HepG2 (cell line): ENCODE measurements around the gene ADAT3. TPM values are rescaled to one million over a fixed set of nuclear protein-coding genes. Genes with fewer than 3 reads are reported as not detected.

Experiments used
- KDM2A ChIP-seq: sonication (generic); formaldehyde crosslinking; IDR thresholded peaks from 2 replicates; pipeline ENCODE4 v1.4.0; 2020; ENCODE audit warnings: low read depth, missing genetic modification reagents, borderline replicate concordance
- KLF9 ChIP-seq: IDR thresholded peaks from 2 replicates; pipeline ENCODE4 v1.6.1; 2016; ENCODE audit warnings: low read depth
- MXI1 ChIP-seq: IDR thresholded peaks from 3 replicates; pipeline ENCODE4 v1.6.1; 2012; ENCODE audit warnings: low read depth, low read length, inconsistent platforms, borderline replicate concordance
- RBFOX2 ChIP-seq: fragments of 200-400 bp; formaldehyde crosslinking; IDR thresholded peaks from 2 replicates; pipeline ENCODE4 v1.6.1; 2017; ENCODE audit warnings: low read depth, mild to moderate bottlenecking, low read length
- SMC3 ChIP-seq: IDR thresholded peaks from 2 replicates; pipeline ENCODE4 v1.6.1; 2011; ENCODE audit warnings: low read length, improper control_type of control experiment
- ZBTB7A ChIP-seq: sonication (generic); formaldehyde crosslinking; IDR thresholded peaks from 2 replicates; pipeline ENCODE4 v1.8.0; 2022; ENCODE audit warnings: mild to moderate bottlenecking, missing genetic modification reagents
- ZNF207 ChIP-seq: fragments of 450-650 bp; IDR thresholded peaks from 2 replicates; pipeline ENCODE4 v1.6.1; 2016; ENCODE audit warnings: antibody characterized with exemption, borderline replicate concordance
- ZNF33B ChIP-seq: sonication (generic); formaldehyde crosslinking; IDR thresholded peaks from 2 replicates; pipeline ENCODE4 v1.5.1; 2020; ENCODE audit warnings: mild to moderate bottlenecking, missing genetic modification reagents
- ZNF746 ChIP-seq: sonication (generic); formaldehyde crosslinking; IDR thresholded peaks from 2 replicates; pipeline ENCODE4 v1.8.0; 2022; ENCODE audit warnings: mild to moderate bottlenecking, missing genetic modification reagents
- polyA plus RNA-seq, 8 experiments: library from polyadenylated mRNA; depleted of rRNA in 3 of 8; stranded (reverse) in 7 of 8; unstranded in 1 of 8; fragments of >200 nt; fragmentation: Illumina TruSeq in 4 of 8; extraction: Trizol in 4 of 8; gene quantifications; 2 replicates each; pipeline versions ENCODE4 v1.2.1 to v1.2.3, GENCODE V29; 2011 to 2016; ENCODE audit warnings: low read depth in 4 of 8, missing spikeins in 1 of 8, mixed read lengths in 1 of 8; ENCODE audit not compliant: insufficient read depth in 1 of 8
- total RNA-seq, 5 experiments: library from RNA; depleted of rRNA; stranded (reverse); fragments of >200 nt; fragmentation: Illumina TruSeq; extraction: Trizol; gene quantifications; 2 replicates each; pipeline ENCODE4 v1.2.3, GENCODE V29; 2016; ENCODE audit warnings: low read depth in 1 of 5
- TF ChIP-seq, protein P1 (sequence below): sonication (generic); formaldehyde crosslinking; IDR thresholded peaks from 2 replicates; pipeline ENCODE4 v1.4.0; 2020; ENCODE audit warnings: mild to moderate bottlenecking, missing genetic modification reagents, borderline replicate concordance
- TF ChIP-seq, protein P2 (sequence below): IDR thresholded peaks from 2 replicates; pipeline ENCODE4 v1.6.1; 2016
- TF ChIP-seq, protein P3 (sequence below): sonication (generic); formaldehyde crosslinking; IDR thresholded peaks from 2 replicates; pipeline ENCODE4 v1.4.0; 2020; ENCODE audit warnings: missing genetic modification reagents
- TF ChIP-seq, protein P4 (sequence below): sonication (generic); formaldehyde crosslinking; IDR thresholded peaks from 2 replicates; pipeline ENCODE4 v1.4.0; 2020; ENCODE audit warnings: mild to moderate bottlenecking, low read depth, missing genetic modification reagents
- TF ChIP-seq, protein P5 (sequence below), 2 experiments: sonication (generic) in 1 of 2; formaldehyde crosslinking in 1 of 2; IDR thresholded peaks; 2 replicates each; pipeline versions ENCODE4 v1.6.1 to v1.9.0; 2014 to 2022; ENCODE audit warnings: antibody characterized with exemption in 1 of 2, borderline replicate concordance in 1 of 2, inconsistent platforms in 1 of 2, low read depth in 1 of 2, missing genetic modification reagents in 1 of 2

The ADAT3 gene
- total and polyA plus RNA-seq, 2 of the 13 experiments (the other 11 are each of a cell fraction or from before 2014, with no cell fraction given) = 0.95 to 3.5 TPM

DNA sequence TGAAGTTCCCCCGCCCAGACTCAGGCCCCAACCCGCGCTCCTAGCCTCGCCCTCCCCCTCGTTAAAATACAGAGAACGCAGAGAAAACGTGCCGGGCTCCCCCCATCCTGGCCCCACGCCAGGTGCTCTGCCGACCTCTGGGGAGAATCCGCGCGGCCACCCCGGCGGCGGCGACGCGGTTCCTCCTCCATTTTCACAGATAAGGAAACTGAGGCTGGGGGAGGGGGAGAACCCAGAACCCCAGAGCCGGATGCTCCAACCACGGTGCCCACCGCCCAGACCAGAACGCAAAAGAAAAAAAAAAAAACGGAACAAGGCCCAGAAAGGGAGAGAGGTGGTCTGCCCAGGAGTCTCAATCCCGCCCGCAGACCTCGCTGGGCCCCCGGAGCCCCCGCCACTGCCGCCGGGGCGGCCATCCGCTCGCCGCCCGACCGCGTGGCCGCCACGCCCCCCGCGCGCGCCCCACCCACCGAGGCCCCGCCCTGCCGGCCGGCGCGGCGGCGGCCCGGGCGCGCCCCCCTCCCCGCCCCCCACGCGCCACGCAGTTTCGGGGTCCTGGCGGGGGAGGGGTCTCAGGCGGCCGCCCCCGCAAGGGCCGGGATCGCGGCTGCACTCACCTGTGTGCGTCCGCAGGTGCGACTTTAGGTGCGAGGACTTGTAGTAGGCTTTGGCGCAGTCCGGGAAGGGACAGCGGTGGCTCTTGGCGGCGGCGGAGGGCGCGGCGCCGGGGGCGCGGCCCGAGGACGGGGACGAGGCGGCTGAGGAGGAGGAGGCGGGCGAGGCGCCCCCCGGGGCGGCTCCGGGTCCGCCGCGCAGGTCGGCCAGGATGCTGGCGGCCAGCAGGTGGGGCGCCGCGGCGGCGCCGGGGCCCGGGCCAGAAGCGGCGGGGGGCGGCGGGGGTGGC is 42.5 kb upstream of the ADAT3 start (continued):
- TF ChIP-seq, protein P1, sequence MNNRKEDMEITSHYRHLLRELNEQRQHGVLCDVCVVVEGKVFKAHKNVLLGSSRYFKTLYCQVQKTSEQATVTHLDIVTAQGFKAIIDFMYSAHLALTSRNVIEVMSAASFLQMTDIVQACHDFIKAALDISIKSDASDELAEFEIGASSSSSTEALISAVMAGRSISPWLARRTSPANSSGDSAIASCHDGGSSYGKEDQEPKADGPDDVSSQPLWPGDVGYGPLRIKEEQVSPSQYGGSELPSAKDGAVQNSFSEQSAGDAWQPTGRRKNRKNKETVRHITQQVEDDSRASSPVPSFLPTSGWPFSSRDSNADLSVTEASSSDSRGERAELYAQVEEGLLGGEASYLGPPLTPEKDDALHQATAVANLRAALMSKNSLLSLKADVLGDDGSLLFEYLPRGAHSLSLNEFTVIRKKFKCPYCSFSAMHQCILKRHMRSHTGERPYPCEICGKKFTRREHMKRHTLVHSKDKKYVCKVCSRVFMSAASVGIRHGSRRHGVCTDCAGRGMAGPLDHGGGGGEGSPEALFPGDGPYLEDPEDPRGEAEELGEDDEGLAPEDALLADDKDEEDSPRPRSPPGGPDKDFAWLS (CRISPR knock-in tag) = no peak
- TF ChIP-seq, protein P2, sequence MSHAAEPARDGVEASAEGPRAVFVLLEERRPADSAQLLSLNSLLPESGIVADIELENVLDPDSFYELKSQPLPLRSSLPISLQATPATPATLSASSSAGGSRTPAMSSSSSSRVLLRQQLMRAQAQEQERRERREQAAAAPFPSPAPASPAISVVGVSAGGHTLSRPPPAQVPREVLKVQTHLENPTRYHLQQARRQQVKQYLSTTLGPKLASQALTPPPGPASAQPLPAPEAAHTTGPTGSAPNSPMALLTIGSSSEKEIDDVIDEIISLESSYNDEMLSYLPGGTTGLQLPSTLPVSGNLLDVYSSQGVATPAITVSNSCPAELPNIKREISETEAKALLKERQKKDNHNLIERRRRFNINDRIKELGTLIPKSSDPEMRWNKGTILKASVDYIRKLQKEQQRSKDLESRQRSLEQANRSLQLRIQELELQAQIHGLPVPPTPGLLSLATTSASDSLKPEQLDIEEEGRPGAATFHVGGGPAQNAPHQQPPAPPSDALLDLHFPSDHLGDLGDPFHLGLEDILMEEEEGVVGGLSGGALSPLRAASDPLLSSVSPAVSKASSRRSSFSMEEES (CRISPR knock-in tag) = no peak
- TF ChIP-seq MXI1 (peak; percentile 80; the same call in 2 of the 3 replicates), SMC3 (no peak), ZNF207 (no peak), KDM2A (CRISPR knock-in tag) (0 out of 2 replicates have a peak, but pooled peaks have one; percentile 1), KLF9 (CRISPR knock-in tag) (0 out of 2 replicates have a peak, but pooled peaks have one; percentile 35), ZBTB7A (no peak), ZNF746 (CRISPR knock-in tag) (0 out of 2 replicates have a peak, but pooled peaks have one; percentile 12), RBFOX2 (peak; percentile 66), ZNF33B (no peak)
- TF ChIP-seq, protein P3, sequence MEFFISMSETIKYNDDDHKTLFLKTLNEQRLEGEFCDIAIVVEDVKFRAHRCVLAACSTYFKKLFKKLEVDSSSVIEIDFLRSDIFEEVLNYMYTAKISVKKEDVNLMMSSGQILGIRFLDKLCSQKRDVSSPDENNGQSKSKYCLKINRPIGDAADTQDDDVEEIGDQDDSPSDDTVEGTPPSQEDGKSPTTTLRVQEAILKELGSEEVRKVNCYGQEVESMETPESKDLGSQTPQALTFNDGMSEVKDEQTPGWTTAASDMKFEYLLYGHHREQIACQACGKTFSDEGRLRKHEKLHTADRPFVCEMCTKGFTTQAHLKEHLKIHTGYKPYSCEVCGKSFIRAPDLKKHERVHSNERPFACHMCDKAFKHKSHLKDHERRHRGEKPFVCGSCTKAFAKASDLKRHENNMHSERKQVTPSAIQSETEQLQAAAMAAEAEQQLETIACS (CRISPR knock-in tag) = 0 out of 2 replicates have a peak, but pooled peaks have one; percentile 4
- TF ChIP-seq, protein P4, sequence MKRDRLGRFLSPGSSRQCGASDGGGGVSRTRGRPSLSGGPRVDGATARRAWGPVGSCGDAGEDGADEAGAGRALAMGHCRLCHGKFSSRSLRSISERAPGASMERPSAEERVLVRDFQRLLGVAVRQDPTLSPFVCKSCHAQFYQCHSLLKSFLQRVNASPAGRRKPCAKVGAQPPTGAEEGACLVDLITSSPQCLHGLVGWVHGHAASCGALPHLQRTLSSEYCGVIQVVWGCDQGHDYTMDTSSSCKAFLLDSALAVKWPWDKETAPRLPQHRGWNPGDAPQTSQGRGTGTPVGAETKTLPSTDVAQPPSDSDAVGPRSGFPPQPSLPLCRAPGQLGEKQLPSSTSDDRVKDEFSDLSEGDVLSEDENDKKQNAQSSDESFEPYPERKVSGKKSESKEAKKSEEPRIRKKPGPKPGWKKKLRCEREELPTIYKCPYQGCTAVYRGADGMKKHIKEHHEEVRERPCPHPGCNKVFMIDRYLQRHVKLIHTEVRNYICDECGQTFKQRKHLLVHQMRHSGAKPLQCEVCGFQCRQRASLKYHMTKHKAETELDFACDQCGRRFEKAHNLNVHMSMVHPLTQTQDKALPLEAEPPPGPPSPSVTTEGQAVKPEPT (CRISPR knock-in tag) = no peak
- TF ChIP-seq, protein P5, sequence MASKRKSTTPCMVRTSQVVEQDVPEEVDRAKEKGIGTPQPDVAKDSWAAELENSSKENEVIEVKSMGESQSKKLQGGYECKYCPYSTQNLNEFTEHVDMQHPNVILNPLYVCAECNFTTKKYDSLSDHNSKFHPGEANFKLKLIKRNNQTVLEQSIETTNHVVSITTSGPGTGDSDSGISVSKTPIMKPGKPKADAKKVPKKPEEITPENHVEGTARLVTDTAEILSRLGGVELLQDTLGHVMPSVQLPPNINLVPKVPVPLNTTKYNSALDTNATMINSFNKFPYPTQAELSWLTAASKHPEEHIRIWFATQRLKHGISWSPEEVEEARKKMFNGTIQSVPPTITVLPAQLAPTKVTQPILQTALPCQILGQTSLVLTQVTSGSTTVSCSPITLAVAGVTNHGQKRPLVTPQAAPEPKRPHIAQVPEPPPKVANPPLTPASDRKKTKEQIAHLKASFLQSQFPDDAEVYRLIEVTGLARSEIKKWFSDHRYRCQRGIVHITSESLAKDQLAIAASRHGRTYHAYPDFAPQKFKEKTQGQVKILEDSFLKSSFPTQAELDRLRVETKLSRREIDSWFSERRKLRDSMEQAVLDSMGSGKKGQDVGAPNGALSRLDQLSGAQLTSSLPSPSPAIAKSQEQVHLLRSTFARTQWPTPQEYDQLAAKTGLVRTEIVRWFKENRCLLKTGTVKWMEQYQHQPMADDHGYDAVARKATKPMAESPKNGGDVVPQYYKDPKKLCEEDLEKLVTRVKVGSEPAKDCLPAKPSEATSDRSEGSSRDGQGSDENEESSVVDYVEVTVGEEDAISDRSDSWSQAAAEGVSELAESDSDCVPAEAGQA (IDR thresholded peaks at IDR 0.05; ENCODE audit: low read depth) = no peak
- TF ChIP-seq, protein P5 (CRISPR knock-in tag; IDR thresholded peaks at IDR 0.05; ENCODE audit: borderline replicate concordance) = no peak
